GM21390 (cell line): Measurements from ENCODE around the gene GNMT.

ENCODE experiments used
- ATAC-seq: cut with Tn5 transposase; IDR thresholded peaks from one replicate; pipeline ENCODE4 v1.9.1; 2021; ENCODE audit not compliant: unreplicated experiment

GNMT gene

GRCh38 chr6:43009124-43009523, 48.6 kb downstream of the GNMT start:
- no peak for ATAC-seq

DNA sequence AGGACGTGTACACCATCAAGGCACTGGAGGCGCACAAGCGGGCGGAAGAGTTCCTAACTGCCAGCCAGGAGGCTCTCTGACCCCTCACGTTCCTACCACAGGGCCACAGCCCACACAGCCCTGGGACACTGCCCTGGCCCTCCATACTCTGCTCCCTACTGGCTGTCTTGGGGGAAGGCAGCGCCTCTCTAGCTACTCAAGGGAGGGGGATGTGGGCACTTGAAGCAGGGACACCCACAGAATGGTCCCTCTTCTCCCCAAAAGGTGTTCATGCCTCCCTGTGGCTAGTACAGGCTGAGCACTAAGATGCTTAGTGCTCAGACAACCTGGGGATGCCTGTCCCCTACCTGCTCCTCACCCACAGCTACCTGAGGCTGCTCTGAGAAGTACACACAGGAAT, 50.7 kb downstream of the GNMT start:
- no peak for ATAC-seq

- no peak for ATAC-seq
Observed at GRCh38 chr6:43012364-43012763, 51.8 kb downstream of the GNMT start.

DNA sequence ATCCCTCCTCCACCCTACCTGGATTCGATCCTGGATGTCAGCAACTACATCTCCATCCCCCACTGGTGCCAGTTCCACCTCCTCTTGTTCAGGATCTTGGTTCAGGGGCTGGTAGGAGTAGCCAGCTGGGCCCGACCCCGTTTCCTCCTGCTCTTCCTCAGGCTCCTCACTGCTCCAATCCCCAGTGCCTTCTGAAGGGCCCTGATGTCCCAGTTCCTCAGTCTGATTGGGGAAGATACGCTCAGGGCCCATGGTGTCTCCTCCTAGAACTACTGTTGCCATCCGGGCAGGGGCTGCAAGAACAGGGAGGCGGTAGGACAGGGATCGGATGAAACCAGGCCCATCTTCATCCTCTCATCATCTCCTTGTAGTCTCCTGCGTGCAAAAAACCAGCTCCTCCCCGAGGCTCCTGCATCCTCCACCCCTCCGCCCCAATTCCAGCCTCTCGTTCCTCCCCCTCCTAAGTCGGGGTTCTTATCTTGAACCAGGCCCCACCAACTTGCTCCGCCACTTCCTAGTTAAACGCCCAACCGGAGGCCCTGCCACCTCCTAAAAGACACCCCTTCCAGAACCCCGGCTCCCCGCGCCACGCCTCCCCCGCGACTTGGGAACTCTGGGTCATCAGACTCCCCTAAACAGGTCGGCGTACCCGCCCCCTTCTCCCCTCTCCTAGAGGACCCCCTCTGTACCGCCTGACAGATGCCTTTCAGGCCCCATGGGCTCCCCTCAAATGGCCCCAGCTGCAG, 52.7 kb downstream of the GNMT start:
- ATAC-seq: peak; percentile 6
